ENCODE results near the gene TRAM2.

The TRAM2 gene

DNA sequence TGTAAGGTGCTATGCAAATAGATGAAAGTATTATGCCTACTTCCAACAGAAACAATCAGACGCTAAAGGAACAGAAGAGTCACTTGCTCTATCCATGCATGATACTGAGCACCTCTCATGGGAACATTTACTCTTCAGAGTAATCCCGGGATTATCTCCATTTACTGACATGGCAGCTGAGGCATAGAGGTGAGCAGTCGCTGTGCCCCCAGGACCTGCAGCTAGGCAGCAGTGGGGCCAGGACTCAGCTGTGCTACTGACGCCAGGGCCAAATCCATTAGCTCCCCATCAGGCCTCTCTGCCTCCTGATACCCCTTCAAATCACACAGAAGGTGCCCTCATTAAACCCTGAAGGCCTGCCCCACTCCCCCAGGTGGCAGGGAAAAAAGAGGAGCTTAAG, 51.9 kb downstream of the TRAM2 start:
- DNase-seq, result no peak

DNA sequence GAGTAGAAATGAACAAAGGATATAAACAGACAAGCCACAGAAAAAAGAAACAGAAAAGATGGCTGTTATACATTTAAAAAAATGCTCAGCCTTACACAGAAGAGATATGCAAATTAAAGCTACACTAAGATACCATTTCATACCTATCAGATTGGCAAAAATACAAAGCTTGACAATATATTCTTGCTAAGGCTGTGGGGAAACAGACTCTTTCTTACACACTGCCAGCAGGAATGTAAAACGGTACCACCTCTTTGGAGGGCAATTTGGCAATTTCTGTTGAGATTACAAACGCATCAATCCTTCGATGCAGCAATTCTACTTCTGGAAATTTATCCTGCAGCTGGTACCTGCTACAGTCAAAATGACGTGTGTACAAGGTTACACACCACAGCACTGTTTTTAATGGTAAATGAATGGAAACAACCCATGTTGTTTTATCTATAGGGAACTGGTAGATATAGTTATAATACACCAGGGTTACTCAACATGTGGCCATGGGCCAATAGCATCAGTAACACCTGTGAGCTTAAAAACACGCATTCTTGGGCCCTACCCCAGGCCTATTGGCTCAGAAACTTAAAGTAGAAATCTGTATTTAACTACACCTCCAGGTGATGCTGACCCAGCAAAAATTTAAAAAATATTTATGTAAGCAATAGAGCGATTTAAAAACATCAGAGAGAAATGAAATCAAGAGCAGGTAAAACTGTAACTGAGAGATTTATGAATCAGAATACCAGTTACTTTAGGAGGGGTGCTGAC, 53.3 kb downstream of the TRAM2 start:
- DNase-seq, result no peak

DNA sequence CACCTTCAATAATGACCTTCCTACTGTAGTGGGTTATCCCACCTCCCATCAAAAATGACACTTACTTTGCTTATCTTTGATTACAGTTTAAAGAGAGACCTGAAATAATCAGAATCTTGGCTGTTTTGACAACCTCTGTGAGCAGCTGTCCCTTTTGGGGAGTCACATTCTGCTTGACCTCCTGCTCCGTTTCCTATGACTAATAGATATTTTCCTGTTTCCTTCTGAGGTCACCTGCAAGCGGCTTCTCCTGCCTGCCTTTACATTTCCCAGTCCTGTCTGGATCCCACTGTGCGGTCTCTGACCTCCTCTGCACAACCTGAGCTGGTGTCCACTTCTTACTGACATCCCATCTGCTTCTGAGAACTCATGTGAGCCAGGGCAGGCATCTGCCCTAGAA, 54.2 kb downstream of the TRAM2 start:
- no peak for DNase-seq

DNA sequence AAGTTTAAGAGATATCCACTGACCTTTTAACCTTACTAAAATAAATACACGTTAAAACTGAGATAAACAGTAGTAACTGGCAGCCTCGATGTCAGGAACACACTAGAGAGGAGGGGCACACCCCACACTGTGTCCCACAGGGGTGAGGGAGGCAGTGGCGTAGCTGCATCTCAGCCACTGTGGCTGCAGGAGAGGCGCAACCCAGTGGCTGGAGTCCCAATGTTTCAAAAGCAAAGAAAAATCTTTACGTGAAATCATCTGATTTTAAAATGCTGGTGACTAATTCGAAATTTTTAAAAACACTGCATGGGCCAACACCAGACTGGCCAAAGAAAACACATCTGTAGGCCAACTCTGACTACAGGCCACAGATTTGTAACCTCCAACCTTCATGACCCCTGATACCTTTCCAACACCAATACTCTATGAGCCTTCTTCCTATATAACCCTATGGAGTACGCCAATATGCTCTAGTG, 54.7 kb downstream of the TRAM2 start:
- DNase-seq, result no peak

DNA sequence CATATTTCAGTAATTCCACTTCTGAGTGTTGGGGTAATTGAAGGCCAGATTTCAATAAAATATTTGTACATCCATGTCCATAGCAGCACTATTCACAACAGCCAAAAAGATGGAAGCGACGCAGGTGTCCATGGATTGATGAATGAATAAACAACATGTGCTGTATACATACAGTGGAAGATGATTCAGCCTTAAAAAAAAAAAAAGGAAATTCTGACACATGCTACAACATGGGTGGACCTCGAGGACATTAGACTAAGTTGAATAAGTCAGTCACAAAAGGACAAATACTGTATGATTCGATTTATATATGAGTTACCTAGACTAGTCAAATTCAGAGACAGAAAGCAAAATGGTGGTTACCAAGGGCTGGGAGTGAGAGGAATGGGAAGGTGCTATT, 57.2 kb downstream of the TRAM2 start:
- DNase-seq, result no peak

DNA sequence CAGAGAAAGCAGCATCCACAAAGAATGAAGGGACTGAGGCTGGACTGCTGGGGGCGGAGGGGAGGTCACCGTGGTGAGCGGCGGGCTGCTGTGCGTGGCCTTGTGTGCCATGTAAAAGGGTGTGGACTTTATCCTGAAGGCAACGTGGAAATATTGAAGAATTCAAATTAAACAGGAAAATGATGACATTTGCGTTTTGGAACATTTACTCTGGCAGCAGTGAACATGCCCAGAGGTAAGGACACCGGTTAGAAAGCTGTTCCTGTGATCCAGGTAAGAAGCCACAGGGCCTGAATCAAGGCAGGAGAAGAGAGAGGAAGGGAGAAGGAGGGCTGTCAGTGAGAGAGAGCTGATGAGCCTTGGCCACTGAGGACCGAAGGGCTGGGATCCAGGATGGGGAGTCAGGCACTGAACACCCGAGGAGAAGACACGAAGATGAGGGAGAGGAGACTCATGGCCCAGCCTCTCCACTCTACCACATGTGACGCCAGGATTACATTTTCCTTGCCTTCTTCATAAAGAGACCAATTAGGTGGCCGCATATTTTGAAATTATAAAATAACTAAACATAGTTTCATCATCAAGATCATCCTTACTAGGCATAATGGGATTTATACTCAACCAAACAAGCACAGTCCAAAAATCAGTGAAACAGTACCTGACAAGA, 58.4 kb downstream of the TRAM2 start:
- DNase-seq, result no peak

DNA sequence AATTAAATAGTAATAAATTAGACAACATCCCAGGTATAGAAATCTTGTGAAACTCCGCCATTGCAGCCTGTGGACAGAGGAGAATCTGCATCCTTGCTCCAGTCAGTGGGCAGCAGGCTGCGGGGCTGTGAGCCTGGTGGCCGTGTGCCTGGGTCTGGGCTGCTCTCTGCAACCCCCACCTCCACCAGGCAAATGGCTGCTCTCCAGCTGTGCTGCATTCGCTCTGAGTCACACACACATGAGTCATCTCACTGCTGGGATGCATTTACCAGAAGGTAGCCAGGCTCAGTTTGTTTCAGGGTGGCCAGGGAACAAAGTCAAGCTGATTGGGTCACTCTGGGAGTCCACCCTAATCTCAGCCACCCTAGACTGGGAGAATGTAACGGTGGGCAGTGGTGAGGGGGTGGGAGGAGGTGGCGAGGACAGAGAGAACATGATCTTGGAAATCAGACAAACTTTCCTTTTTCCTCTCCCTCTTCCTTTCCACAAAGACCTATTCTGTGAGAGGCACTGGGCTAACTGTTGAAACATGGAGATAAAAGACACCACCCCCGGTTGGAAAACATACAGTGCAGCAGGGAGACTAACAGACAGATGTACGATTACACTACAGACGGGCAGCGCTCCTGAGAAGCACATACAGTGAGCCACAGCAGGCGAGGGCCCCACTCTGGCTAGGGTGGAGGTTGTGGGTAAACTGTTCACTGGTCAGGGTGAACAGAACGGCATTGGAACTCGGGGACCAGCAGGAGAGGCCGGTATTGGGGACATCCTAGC, 59.2 kb downstream of the TRAM2 start:
- peak in 11 of 14 donors; percentile 13 to 90 (median 39) for DNase-seq

DNA sequence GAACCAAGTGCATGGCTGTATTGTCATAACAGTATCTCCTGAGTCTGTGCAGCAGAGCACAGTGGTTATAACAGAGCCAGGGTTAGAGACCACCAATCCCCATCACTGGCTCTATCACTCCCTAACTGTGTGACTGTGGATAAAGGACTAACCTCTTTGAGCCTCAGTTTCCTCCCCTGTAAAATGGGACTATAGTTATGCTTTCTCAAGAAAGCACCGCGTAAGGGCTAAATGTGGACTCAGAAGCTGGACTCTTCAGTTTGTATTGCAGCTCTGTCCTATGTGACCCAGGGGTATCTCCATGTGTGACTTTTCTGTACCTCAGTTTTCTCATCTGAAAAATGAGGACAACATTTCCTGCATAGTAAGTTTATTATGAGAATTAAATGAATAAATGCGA, 59.9 kb downstream of the TRAM2 start:
- DNase-seq, result no peak

DNA sequence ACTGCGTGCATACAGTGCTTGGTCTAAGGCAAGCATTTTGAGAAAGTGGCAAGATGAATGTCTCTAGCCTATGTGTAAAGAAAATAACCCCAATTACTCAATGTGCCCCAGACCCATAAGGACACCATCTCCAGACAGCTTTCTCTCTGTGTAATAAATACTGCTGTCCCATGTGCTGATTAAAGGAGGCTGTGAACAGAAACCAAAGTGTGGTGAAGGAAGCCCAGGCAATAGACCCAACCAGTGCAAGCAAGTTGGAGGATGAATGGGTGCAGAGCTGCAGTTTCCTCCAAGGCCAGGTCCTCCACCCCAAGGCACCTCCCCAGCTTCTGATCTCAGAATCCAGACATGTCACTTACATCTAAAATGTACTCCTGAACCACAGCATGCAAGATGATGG, 60.6 kb downstream of the TRAM2 start:
- DNase-seq, result no peak

DNA sequence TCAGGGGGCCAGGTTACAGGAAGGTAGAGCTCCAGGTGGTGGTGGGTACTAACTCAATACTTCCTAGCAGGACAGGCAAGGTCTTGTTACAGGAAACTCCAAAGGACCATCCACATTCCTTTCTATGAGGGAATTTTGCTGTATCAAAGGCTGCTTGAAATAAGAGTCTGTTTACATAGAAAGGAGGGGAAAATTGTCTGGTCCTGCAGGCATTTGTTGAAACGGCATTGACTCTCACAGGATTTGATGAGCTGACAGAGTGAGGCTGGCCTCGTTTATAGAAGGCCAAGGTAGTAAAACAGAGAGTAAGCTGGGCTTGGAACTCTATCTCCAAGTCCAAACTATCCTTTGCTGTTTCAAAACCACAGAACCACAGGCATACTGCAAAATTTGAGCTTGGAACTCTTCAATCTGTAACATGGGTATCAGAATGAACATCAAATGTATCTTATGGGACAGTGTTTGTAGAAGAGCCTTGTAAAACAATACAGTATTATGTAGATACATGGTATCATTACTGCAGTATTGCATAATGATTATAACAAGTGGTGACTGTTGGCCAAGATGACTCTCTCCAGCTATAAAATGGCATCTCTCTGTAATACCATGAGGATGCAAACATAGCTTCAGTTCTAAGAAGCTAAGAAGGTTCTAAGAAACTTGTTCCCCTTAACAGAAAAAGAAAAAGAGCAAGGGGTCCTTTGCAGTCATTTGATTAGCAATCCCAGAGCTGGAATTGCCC, 61.5 kb downstream of the TRAM2 start:
- no peak for DNase-seq

DNA sequence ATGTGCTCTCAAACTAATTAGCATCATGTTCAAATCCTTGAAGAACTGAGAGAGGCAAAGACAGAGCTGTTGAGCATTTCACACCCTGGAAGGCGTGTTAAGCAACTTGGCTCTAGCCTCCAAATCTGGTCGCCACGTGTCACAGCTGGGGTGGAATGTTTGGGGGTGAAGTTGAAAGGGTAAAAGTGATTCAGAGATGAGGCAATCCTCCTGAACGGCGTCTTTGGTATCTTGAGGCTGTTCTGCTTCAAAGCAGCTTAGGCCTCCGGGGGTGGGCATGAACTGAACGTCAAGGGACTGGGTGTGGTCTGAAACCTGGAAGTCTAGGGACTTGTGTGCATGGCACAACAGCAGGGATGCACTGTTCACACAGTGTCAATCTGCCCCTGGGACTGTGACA, 62.3 kb downstream of the TRAM2 start:
- no peak for DNase-seq

DNA sequence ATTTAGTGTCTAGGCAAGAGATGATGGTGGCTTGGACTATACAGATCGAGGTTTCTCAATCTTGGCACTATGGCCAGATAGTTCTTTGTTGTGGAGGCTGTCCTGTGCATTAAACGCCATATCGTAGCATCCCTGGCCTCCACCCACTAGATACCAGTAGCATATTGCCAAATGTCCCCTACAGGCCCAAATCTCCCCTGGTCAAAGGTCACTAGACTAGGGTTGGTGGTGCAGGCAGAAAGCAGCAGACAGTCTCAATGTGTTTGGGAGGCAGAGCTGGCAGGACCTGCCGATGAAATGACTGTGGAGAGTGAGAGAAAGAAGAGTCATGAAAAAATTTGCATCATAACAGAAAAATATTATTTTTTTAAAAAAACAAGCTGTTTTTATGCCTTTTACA, 63.0 kb downstream of the TRAM2 start:
- DNase-seq, result no peak

DNA sequence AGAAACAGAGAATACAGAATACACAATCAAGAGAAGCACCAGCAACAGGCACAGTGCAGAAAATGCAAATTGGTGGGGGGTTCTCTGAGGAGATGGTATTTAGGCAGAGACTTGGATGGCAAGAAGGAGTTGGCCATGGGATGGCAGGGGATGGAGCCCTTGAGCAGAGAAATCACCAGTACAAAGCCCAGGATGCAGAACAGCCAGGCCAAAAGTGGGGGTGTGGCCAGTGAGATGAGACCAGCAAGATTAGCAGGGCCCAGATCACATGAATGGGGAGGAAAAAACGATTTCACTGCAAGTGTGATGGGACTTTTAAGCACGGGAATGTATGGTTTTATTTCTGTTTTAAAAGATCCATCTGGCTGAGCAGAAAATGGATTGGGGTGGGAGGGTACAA, 63.4 kb downstream of the TRAM2 start:
- DNase-seq, result no peak

DNA sequence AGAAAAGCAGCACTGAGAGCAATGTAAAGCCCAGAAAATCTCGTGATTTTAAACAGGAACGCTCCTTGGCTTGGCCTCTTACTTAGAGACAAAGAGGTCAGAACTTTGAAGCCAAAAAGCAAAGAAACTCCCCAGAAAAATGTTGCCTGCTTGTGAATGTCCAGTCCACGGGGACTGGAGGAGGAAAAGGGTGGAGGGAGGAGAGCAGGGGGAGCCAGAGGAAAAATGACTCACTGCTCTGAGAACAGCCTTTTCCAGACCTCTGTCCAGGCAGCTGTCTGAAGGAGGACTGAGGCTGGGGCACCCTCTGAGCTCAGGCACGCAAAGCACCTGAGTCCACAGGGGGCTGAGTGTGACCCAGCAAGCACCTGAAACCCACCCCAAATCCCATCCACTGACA, 64.7 kb downstream of the TRAM2 start:
- peak in 2 of 14 donors; percentile 9 to 33 for DNase-seq

DNA sequence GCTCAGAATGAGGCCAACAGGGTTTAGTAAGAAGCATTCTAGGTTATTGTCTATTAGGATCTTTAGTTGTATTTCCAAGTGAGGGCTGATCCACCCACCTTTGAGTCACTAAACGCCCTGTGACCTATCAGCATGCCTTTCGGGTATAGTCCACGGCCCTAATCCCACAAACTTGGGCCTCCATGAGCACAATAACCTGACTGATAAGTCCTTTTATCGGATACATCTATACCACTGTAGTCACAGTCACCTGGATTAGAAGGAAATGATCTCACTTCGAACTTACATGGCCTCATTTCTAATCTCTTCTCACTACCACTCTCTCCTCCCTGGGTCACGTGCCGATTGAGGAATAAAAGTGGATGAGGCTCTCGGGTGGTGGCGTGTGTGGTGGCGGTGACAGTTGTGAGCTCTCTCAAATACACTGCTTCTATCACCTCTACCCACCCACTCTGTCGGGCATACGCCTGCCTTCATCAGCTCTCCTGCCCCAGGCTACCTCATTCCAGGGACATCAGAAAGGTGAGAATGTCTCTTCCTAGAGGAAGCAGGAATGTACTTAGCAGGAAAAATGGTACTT, 65.2 kb downstream of the TRAM2 start:
- no peak for DNase-seq

DNA sequence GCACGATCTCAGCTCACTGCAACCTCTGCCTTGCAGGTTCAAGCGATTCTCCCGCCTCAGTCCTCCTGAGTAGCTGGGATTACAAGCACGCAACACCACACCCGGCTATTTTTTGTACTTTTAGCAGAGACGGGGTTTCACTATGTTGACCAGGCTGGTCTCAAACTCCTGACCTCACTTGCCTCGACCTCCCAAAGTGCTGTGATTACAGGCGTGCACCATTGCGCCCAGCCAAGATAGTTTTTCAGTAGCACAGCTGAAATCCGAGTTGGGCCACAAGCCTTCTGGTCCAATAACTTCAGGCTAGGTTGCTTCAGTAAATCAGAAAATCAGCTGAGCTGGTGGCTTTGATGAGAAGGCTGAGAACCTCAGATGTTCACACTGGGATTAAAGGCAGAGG, 65.7 kb downstream of the TRAM2 start:
- no peak for DNase-seq

DNA sequence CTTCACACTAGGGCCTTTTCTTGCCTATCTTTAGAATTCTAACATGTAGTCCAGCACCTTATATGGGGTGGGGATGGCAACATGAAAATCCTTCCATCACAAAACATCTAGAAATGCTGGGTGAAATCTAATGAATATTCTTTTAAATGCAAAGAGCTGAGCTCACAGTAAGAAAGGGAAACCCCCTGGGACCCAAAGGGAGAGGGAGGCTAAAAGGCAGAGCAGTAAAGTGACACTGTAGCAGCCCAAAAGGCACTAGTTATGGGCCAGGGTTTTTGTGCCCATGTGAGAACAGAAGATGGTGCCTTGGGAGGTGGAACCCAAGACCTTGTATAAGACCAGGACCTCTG, 66.7 kb downstream of the TRAM2 start:
- DNase-seq, result no peak

DNA sequence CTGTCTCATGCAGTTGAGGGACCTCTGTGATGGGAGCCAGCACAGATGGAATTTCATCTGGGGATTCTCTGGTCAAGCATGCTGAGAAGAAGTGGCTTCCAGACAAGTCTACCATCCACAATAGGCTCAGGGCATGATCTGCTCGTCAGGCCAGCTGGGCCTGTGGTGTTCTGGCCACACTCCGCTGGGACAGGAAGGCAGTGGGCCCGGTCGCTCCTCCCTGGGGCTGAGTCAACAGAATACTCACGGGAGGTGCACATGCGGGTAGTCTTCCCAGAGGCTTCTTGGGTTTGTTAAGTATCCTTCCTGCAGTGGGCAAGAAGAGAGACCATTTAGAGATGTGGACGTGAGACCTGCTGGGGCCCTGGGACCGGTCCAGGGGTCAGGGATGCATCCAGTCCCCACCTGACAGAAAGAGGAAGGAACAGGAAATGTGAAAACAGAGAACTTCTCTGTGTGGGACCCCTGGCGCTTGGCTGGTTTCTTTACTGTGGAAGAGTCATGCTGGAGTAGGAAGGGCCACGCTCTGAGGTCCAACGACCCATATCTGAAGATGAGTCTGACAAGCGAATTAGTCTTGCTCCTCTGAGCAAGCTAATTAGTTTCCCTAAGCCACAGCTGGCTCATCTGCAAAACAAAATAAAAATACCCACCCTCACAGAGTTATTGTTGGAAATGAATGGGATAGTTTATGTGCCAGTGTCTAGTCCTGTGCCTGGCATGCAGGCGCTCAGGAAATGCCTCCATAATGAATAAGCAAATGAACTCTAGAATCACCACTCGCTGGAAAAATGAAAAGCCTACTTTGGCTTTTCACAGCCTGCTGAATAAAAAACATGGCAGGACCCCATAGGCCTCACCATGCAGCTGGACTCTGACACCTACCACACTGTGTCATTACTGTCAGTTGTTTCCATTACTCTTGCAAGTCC, 67.3 kb downstream of the TRAM2 start:
- DNase-seq, result no peak

DNA sequence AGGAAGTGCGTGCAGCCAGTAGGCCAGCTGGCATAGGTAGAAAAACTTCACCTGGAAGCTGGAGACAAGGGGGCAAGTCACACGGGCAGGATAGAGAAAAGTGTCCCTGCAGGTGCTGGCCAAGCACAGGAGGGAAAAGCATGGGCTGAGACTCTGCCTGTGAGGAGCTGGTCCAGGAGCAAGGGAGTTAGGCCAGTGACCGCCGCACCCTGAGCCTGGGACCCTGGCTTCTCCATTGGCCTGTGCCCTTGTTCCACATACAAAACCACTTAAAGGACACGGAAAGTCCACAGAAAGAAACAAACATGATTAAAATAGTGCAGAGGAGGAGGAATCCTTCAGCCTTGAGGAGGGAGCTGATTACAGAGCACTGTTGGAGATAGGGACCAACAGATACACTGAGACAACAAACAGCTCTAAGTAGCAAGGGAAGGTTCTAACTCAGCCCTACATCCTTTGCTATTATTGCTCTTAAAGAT, 68.6 kb downstream of the TRAM2 start:
- DNase-seq, result no peak

DNA sequence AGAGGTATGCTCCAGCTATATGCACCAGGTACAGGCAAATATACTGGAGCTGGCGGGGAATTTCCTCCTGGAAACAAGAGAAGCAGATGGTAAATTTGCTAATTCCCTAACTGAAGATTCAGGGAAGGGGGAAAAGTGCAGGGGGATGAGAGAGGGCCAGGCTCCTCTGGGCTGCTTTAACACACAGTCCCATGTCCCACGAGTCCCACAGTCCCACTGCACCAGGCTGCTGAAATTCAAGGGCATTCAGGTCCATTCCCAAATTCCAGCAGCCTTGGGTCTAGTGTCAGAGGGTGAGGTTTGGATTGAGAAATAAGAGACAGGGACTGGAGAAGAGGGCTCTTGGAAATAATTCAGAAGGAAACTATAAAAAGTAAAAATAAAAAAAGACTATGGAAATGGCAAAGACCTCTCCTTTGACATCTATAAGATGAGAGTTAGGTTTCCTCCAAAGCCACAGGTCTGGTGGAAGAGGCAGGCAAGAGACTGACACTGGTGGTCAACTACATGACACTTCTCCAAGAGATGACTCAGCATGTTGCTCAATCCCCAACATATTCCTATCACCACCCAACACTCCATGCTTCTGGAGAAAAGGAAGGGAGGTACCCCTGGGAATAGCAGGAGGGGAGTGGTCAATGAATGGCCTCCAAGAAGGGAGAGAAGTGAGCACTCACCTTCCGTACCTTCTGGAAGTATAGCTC, 69.2 kb downstream of the TRAM2 start:
- no peak for DNase-seq

DNA sequence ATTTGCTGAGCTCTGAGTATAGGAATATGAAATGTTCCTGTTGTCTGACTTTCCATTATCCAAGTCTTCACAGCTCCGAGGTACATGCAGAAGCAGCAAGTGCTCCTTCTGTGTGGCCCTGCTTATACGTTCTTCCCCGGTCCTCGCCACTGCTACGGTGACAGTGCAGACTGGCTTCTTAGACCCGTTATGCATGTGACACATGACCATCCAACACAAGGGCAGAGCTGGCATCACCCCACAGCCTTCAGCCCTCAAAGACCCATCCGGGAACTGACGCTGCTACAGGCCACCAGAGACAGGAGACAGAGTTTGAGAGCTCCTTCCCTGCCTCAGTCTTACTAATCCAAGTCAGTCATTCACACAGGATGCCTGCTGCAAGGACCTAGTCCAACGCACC, 70.4 kb downstream of the TRAM2 start:
- no peak for DNase-seq

Data from C1 segment of cervical spinal cord (tissue), 14 donors.